Stomach (tissue), 9 donors: ENCODE data around the gene DFFB. TPM values are rescaled to one million over a fixed set of nuclear protein-coding genes. Genes with fewer than 3 reads are reported as not detected.

ENCODE experiments used
- DNase-seq, 2 donors: peaks; one replicate each; pipeline versions ENCODE4 v3.0.0 to v3.0.0-alpha.2; 2013 to 2019
- H3K27ac ChIP-seq, 5 donors: fragments of 200-600 bp in 4 of 5; sonication (generic) in 4 of 5; one replicate each; pipeline ENCODE4 v1.5.1; 2013 to 2019; ENCODE audit warnings: mild to moderate bottlenecking in 1 of 5, moderate library complexity in 1 of 5
- H3K27me3 ChIP-seq, 3 donors: fragments of 200-600 bp; sonication (generic); one replicate each; pipeline ENCODE4 v1.5.1; 2017 to 2019; ENCODE audit warnings: mixed run types in 1 of 3
- H3K36me3 ChIP-seq, 4 donors: fragments of 200-600 bp; sonication (generic); 1 replicate in 3 of 4; 2 replicates in 1 of 4; pipeline ENCODE4 v1.5.1; 2016 to 2019
- H3K4me1 ChIP-seq, 4 donors: fragments of 200-600 bp; sonication (generic); one replicate each; pipeline ENCODE4 v1.5.1; 2016 to 2019
- H3K4me3 ChIP-seq, 4 donors: fragments of 200-600 bp; sonication (generic) in 3 of 4; one replicate each; pipeline ENCODE4 v1.5.1; 2016 to 2019; ENCODE audit warnings: mild to moderate bottlenecking in 1 of 4
- H3K9me3 ChIP-seq, 4 donors: fragments of 200-600 bp; sonication (generic); one replicate each; pipeline ENCODE4 v1.5.1; 2016 to 2019
- CTCF ChIP-seq, 7 experiments: fragments of 450-650 bp in 4 of 7; fragments of 200-600 bp in 3 of 7; sonication (generic) in 3 of 7; IDR thresholded peaks; one replicate each; pipeline ENCODE4 v1.5.1; 2016 to 2019; ENCODE audit warnings: antibody characterized with exemption in 7 of 7, control low read depth in 2 of 7, mild to moderate bottlenecking in 1 of 7
- EP300 ChIP-seq: sonication (generic); formaldehyde crosslinking; IDR thresholded peaks from one replicate; pipeline ENCODE4 v1.6.1; 2017; ENCODE audit warnings: antibody characterized with exemption
- POLR2A ChIP-seq, 4 donors: fragments of 450-650 bp; IDR thresholded peaks; one replicate each; pipeline ENCODE4 v1.6.1; 2016; ENCODE audit warnings: antibody characterized with exemption in 4 of 4, control low read depth in 2 of 4, mild to moderate bottlenecking in 1 of 4, moderate library complexity in 1 of 4
- POLR2AphosphoS5 ChIP-seq, 3 donors: sonication (generic); formaldehyde crosslinking; IDR thresholded peaks; one replicate each; pipeline ENCODE4 v1.6.1; 2016; ENCODE audit warnings: antibody characterized with exemption in 3 of 3
- WGBS, 5 donors: extraction: QIAGEN DNeasy Blood & Tissue Kit in 3 of 5; methylation state at CpG; one replicate each; pipeline versions ENCODE4 v1.1.5 to v1.1.7; 2013 to 2018; 5-methylcytosine and 5-hydroxymethylcytosine counted together
- intact Hi-C: fragments of 100-400 bp; cut with DNase I; formaldehyde crosslinking; loops from one replicate; pipeline ENCODE4 v1.15.1; 2023; ENCODE audit warnings: low total_unique reads
- polyA plus RNA-seq, 3 donors: library from polyadenylated mRNA; stranded (reverse); fragments of 200-250 nt; gene quantifications; one replicate each; pipeline ENCODE4 v1.2.3, GENCODE V29; 2013
- total RNA-seq, 5 donors: library from RNA; depleted of rRNA; stranded (reverse); fragments of >200 nt; gene quantifications; one replicate each; pipeline versions ENCODE4 v1.1.0 to v1.2.3, GENCODE V29; 2014 to 2016
- donor health status: healthy with polysubstance abuse.
- donor health status: Bipolar disorder and iron deficiency.
- donor health status: healthy.

DFFB gene
- total and polyA plus RNA-seq, 8 donors = 1.2 to 9.3 (median 4.8) TPM

GRCh38 chr1:3831689-3832088, 25.6 kb upstream of the DFFB start:
- H3K36me3 ChIP-seq = peaks cover 48 to 99% (median 95%) of the 10 kb centered on the region in 4 donors
- H3K4me1 ChIP-seq = no peaks in the 10 kb centered on the region
- H3K27me3 ChIP-seq = no peaks in the 10 kb centered on the region
- H3K4me3 ChIP-seq = no peak overlapping the region
- 59 to 80% (median 75%) methylated on average over 6 of the region's 6 CpGs for WGBS, 5 donors
- H3K9me3 ChIP-seq = no peaks in the 10 kb centered on the region
- DNase-seq = no peak
- no peak overlapping the region for H3K27ac ChIP-seq
- no peak for TF ChIP-seq POLR2AphosphoS5 (IDR thresholded peaks at IDR 0.05)
- TF ChIP-seq POLR2A (IDR thresholded peaks at IDR 0.05) = no peak
- no peak for TF ChIP-seq EP300
- TF ChIP-seq CTCF (IDR thresholded peaks at IDR 0.05) = no peak
- intact Hi-C loops = no loop called here

- no peak overlapping the region for H3K4me3 ChIP-seq
- peaks cover 0 to 15% (median 11%) of the 10 kb centered on the region in 4 donors for H3K9me3 ChIP-seq
- no peaks in the 10 kb centered on the region for H3K27me3 ChIP-seq
- intact Hi-C loops = no loop called here
- no peaks in the 10 kb centered on the region for H3K4me1 ChIP-seq
- no peak for DNase-seq
- peaks cover 51 to 99% (median 95%) of the 10 kb centered on the region in 4 donors for H3K36me3 ChIP-seq
- H3K27ac ChIP-seq = no peak overlapping the region
- WGBS, 5 donors = 92 to 96% (median 93%) methylated on average over 10 of the region's 10 CpGs
- TF ChIP-seq EP300 = no peak
- TF ChIP-seq POLR2A (IDR thresholded peaks at IDR 0.05) = no peak
- no peak for TF ChIP-seq POLR2AphosphoS5 (IDR thresholded peaks at IDR 0.05)
- TF ChIP-seq CTCF (IDR thresholded peaks at IDR 0.05) = no peak
Observed at GRCh38 chr1:3834701-3835100, 22.6 kb upstream of the DFFB start.

- H3K9me3 ChIP-seq = peaks cover 0 to 15% (median 11%) of the 10 kb centered on the region in 4 donors
- no peak overlapping the region for H3K27ac ChIP-seq
- no peak overlapping the region for H3K4me3 ChIP-seq
- 95 to 97% (median 97%) methylated on average over 11 of the region's 11 CpGs for WGBS, 5 donors
- no peak for TF ChIP-seq POLR2AphosphoS5 (IDR thresholded peaks at IDR 0.05)
- peaks cover 43 to 100% (median 95%) of the 10 kb centered on the region in 4 donors for H3K36me3 ChIP-seq
- H3K4me1 ChIP-seq = no peaks in the 10 kb centered on the region
- H3K27me3 ChIP-seq = no peaks in the 10 kb centered on the region
- intact Hi-C loops = no loop called here
- DNase-seq = no peak
Observed at GRCh38 chr1:3836421-3836820, 20.9 kb upstream of the DFFB start.

- peaks cover 0 to 15% (median 11%) of the 10 kb centered on the region in 4 donors for H3K9me3 ChIP-seq
- WGBS, 5 donors = 93 to 100% (median 99%) methylated on average over 6 of the region's 6 CpGs
- peaks cover 42 to 100% (median 95%) of the 10 kb centered on the region in 4 donors for H3K36me3 ChIP-seq
- H3K4me1 ChIP-seq = no peaks in the 10 kb centered on the region
- H3K27ac ChIP-seq = no peak overlapping the region
- H3K4me3 ChIP-seq = no peak overlapping the region
- no peaks in the 10 kb centered on the region for H3K27me3 ChIP-seq
- TF ChIP-seq EP300 = no peak
- no peak for TF ChIP-seq CTCF (IDR thresholded peaks at IDR 0.05)
- TF ChIP-seq POLR2AphosphoS5 (IDR thresholded peaks at IDR 0.05) = no peak
- no peak for TF ChIP-seq POLR2A (IDR thresholded peaks at IDR 0.05)
- no peak for DNase-seq
- intact Hi-C loops = no loop called here
Observed at GRCh38 chr1:3837200-3837599, 20.1 kb upstream of the DFFB start.

- peaks cover 46 to 100% (median 95%) of the 10 kb centered on the region in 4 donors for H3K36me3 ChIP-seq
- 97 to 100% (median 100%) methylated on average over 1 of the region's 1 CpG for WGBS, 5 donors
Observed at GRCh38 chr1:3837685-3838084, 19.6 kb upstream of the DFFB start.

More at GRCh38 chr1:3837685-3838084, 19.6 kb upstream of the DFFB start:
- Histone ChIP-seq H3K27ac (no peak overlapping the region), H3K27me3 (no peaks in the 10 kb centered on the region), H3K9me3 (peaks cover 0 to 15% (median 11%) of the 10 kb centered on the region in 4 donors), H3K4me1 (no peaks in the 10 kb centered on the region), H3K4me3 (no peak overlapping the region)
- DNase-seq = no peak
- TF ChIP-seq POLR2AphosphoS5 (IDR thresholded peaks at IDR 0.05) (no peak), POLR2A (IDR thresholded peaks at IDR 0.05) (no peak), EP300 (no peak), CTCF (IDR thresholded peaks at IDR 0.05) (no peak)
- intact Hi-C loops = no loop called here
